Neural cell (in vitro differentiated cells): ENCODE data around the gene USP4.

Experiments
- TAF1 ChIP-seq: IDR thresholded peaks from 2 replicates; pipeline ENCODE4 v1.6.1; 2012; ENCODE audit warnings: low read depth
- TF ChIP-seq, protein P1 (sequence below): fragments of 450-650 bp; IDR thresholded peaks from 2 replicates; pipeline ENCODE4 v1.5.1; 2014; ENCODE audit warnings: antibody characterized with exemption, mild to moderate bottlenecking, moderate library complexity; ENCODE audit not compliant: poor library complexity, severe bottlenecking

DNA sequence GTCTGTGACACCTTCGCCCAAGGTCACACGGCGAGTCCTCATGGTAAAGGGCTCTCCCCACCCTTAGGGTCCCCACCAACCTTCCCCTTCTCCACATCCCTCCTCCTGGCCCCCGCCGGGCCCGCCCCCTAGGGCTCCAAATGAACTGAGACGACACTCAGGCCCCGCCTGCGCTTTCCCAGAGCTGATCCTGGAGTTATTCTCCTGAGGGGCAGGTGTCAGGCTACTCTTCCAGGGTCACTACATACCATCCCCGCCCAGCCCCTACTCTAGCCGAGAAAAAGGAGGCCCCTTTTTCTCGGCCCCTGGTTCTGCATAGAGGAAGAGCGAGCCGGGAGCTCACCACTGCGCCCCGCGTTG is 292 bp downstream of the USP4 start:
- TF ChIP-seq, protein P1, sequence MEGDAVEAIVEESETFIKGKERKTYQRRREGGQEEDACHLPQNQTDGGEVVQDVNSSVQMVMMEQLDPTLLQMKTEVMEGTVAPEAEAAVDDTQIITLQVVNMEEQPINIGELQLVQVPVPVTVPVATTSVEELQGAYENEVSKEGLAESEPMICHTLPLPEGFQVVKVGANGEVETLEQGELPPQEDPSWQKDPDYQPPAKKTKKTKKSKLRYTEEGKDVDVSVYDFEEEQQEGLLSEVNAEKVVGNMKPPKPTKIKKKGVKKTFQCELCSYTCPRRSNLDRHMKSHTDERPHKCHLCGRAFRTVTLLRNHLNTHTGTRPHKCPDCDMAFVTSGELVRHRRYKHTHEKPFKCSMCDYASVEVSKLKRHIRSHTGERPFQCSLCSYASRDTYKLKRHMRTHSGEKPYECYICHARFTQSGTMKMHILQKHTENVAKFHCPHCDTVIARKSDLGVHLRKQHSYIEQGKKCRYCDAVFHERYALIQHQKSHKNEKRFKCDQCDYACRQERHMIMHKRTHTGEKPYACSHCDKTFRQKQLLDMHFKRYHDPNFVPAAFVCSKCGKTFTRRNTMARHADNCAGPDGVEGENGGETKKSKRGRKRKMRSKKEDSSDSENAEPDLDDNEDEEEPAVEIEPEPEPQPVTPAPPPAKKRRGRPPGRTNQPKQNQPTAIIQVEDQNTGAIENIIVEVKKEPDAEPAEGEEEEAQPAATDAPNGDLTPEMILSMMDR = no peak
- TF ChIP-seq TAF1 = no peak
